Stomach (tissue), 4 donors: ENCODE data around the gene FGF12.

ENCODE experiments used
- EP300 ChIP-seq: sonication (generic); formaldehyde crosslinking; IDR thresholded peaks from one replicate; pipeline ENCODE4 v1.6.1; 2017; ENCODE audit warnings: antibody characterized with exemption
- POLR2A ChIP-seq, 4 donors: fragments of 450-650 bp; IDR thresholded peaks; one replicate each; pipeline ENCODE4 v1.6.1; 2016; ENCODE audit warnings: antibody characterized with exemption in 4 of 4, control low read depth in 2 of 4, mild to moderate bottlenecking in 1 of 4, moderate library complexity in 1 of 4
- POLR2AphosphoS5 ChIP-seq, 3 donors: sonication (generic); formaldehyde crosslinking; IDR thresholded peaks; one replicate each; pipeline ENCODE4 v1.6.1; 2016; ENCODE audit warnings: antibody characterized with exemption in 3 of 3
- TF ChIP-seq, protein P1 (sequence below), 7 experiments: fragments of 450-650 bp in 4 of 7; fragments of 200-600 bp in 3 of 7; sonication (generic) in 3 of 7; IDR thresholded peaks; one replicate each; pipeline ENCODE4 v1.5.1; 2016 to 2019; ENCODE audit warnings: antibody characterized with exemption in 7 of 7, control low read depth in 2 of 7, mild to moderate bottlenecking in 1 of 7

DNA sequence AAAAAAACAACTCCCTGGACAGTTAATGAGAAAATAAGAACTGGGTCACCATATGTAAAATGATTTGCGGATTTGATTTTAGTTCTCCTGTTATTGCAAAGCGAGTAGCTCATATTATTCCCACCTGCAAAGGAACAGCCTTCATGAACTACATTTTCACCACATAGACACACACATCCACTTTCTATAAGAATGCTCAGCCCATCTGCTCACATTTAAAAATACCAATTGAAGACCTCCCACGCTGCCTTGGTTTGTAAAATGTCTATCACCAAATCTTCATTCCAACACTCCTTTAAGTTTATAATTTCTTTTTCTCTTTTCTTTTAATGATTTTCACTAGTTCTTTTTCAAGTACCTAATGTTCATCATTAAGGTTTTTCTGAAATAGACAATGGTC is 148.6 kb downstream of the FGF12 start:
- TF ChIP-seq, protein P1, sequence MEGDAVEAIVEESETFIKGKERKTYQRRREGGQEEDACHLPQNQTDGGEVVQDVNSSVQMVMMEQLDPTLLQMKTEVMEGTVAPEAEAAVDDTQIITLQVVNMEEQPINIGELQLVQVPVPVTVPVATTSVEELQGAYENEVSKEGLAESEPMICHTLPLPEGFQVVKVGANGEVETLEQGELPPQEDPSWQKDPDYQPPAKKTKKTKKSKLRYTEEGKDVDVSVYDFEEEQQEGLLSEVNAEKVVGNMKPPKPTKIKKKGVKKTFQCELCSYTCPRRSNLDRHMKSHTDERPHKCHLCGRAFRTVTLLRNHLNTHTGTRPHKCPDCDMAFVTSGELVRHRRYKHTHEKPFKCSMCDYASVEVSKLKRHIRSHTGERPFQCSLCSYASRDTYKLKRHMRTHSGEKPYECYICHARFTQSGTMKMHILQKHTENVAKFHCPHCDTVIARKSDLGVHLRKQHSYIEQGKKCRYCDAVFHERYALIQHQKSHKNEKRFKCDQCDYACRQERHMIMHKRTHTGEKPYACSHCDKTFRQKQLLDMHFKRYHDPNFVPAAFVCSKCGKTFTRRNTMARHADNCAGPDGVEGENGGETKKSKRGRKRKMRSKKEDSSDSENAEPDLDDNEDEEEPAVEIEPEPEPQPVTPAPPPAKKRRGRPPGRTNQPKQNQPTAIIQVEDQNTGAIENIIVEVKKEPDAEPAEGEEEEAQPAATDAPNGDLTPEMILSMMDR (IDR thresholded peaks at IDR 0.05) = no peak
- TF ChIP-seq POLR2A (IDR thresholded peaks at IDR 0.05) (no peak), POLR2AphosphoS5 (IDR thresholded peaks at IDR 0.05) (no peak), EP300 (no peak)
